Type B pancreatic cell (in vitro differentiated cells): ENCODE results near the gene CDK6. TPM values are rescaled to one million over a fixed set of nuclear protein-coding genes. Genes with fewer than 3 reads are reported as not detected.

Experiments
- DNase-seq: peaks from one replicate; pipeline ENCODE4 v3.0.0; 2021; ENCODE audit warnings: mixed read lengths; ENCODE audit not compliant: unreplicated experiment; ENCODE audit errors: extremely low spot score
- H3K27ac Mint-ChIP-seq: 2 replicates; pipeline ENCODE4 v1.8.0; 2021; ENCODE audit warnings: mild to moderate bottlenecking, mixed read lengths
- H3K27me3 Mint-ChIP-seq: 2 replicates; pipeline ENCODE4 v1.8.0; 2021; ENCODE audit warnings: mixed read lengths
- H3K36me3 Mint-ChIP-seq: 2 replicates; pipeline ENCODE4 v1.8.0; 2021; ENCODE audit warnings: mixed read lengths
- H3K4me1 Mint-ChIP-seq: one replicate; pipeline ENCODE4 v1.8.0; 2021; ENCODE audit warnings: mixed read lengths; ENCODE audit not compliant: unreplicated experiment
- H3K4me3 Mint-ChIP-seq: 2 replicates; pipeline ENCODE4 v1.8.0; 2021; ENCODE audit warnings: mild to moderate bottlenecking, mixed read lengths
- H3K9me3 Mint-ChIP-seq: 2 replicates; pipeline ENCODE4 v1.8.0; 2021; ENCODE audit warnings: mixed read lengths
- total RNA-seq: library from RNA; stranded (reverse); gene quantifications from 2 replicates; pipeline ENCODE4 v1.2.1, GENCODE V29; 2021; ENCODE audit warnings: low replicate concordance
- TF ChIP-seq, protein P1 (sequence below): fragments of 200-600 bp; sonication (generic); conservative IDR thresholded peaks from 2 replicates; pipeline ENCODE4 v1.5.0; 2021; ENCODE audit warnings: antibody characterized with exemption, mild to moderate bottlenecking

CDK6 gene
- total RNA-seq, 1 donor from 2014 or later, result 68.5 TPM

DNA sequence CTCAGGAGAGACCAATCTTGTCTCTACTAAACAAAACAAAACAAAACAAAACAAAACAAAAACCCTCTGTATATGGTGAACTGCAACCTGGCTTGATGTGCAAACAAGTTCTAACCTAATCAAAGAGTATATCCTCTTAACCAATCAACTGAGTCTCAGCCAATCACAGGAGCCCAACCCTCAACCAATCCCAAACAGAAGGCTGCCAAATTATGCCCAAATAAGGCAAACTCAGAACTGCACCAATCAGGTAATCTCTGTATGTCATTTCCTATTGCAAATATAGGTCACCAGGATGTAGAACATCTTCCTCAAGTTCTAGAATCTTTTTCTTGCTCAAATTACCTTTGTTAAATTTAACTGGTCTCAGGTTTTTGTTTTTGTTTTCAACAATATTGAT is 251.4 kb downstream of the CDK6 start:
- TF ChIP-seq, protein P1, sequence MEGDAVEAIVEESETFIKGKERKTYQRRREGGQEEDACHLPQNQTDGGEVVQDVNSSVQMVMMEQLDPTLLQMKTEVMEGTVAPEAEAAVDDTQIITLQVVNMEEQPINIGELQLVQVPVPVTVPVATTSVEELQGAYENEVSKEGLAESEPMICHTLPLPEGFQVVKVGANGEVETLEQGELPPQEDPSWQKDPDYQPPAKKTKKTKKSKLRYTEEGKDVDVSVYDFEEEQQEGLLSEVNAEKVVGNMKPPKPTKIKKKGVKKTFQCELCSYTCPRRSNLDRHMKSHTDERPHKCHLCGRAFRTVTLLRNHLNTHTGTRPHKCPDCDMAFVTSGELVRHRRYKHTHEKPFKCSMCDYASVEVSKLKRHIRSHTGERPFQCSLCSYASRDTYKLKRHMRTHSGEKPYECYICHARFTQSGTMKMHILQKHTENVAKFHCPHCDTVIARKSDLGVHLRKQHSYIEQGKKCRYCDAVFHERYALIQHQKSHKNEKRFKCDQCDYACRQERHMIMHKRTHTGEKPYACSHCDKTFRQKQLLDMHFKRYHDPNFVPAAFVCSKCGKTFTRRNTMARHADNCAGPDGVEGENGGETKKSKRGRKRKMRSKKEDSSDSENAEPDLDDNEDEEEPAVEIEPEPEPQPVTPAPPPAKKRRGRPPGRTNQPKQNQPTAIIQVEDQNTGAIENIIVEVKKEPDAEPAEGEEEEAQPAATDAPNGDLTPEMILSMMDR, result no peak
- Mint-ChIP-seq H3K27me3 (no peaks in the 10 kb centered on the region), H3K36me3 (peaks cover 19% of the 10 kb centered on the region), H3K27ac (peak overlapping the region; percentile 61), H3K4me1 (peaks cover 35% of the 10 kb centered on the region), H3K9me3 (peaks cover 5% of the 10 kb centered on the region), H3K4me3 (no peak overlapping the region)
- no peak for DNase-seq

DNA sequence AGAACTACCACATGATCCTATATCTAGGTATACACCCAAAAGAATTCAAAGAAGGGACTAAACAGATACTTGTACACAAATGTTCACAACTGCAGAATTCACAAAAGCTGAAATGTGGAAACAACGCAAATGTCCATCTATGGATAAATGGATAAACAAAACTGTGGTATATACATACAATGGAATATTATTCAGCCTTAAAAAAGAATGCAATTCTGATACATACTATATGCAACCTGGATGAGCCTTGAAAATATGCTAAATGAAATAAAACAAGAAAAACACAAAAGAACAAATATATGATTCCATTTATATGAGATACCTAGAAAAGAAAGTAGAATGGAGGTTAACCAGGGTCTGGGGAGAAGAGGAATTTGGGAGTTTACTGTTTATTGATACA is 253.4 kb downstream of the CDK6 start:
- Mint-ChIP-seq H3K27me3 (no peaks in the 10 kb centered on the region), H3K9me3 (peaks cover 5% of the 10 kb centered on the region), H3K4me3 (no peak overlapping the region), H3K27ac (no peak overlapping the region), H3K4me1 (peaks cover 21% of the 10 kb centered on the region), H3K36me3 (peaks cover 24% of the 10 kb centered on the region)
- TF ChIP-seq, protein P1, result no peak
- DNase-seq, result no peak

- TF ChIP-seq, protein P1, result no peak
- no peaks in the 10 kb centered on the region for H3K9me3 Mint-ChIP-seq
- no peak overlapping the region for H3K4me3 Mint-ChIP-seq
- H3K4me1 Mint-ChIP-seq, result no peaks in the 10 kb centered on the region
- no peaks in the 10 kb centered on the region for H3K27me3 Mint-ChIP-seq
- no peak for DNase-seq
- no peak overlapping the region for H3K27ac Mint-ChIP-seq
- peaks cover 20% of the 10 kb centered on the region for H3K36me3 Mint-ChIP-seq
Measured at GRCh38 chr7:92576296-92576695, 260.1 kb downstream of the CDK6 start.

DNA sequence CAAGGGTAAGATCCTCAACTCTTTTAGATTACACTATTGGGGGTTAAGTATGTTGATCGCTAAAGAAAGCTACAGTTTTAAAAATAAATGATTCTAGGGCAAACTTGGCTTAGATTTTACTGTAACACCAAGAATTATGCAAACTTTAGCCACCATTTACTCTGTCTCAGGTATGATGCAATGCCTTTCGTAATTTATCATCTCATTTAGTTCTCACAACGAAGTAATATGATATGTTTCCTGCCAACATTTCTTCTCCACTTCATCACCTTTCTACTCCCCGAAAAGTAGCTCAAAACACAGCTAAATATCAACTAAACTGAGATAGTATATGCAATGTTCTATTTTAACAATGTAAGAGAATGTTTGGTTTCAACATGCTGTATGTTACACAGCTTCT is 267.2 kb downstream of the CDK6 start:
- Mint-ChIP-seq H3K9me3 (no peaks in the 10 kb centered on the region), H3K36me3 (peaks cover 17% of the 10 kb centered on the region), H3K27me3 (no peaks in the 10 kb centered on the region), H3K4me3 (no peak overlapping the region), H3K27ac (no peak overlapping the region), H3K4me1 (no peaks in the 10 kb centered on the region)
- DNase-seq, result no peak
- TF ChIP-seq, protein P1, result no peak

GRCh38 chr7:92567460-92567859 is 268.9 kb downstream of the CDK6 start:
- Mint-ChIP-seq H3K27ac (no peak overlapping the region), H3K4me1 (no peaks in the 10 kb centered on the region), H3K4me3 (no peak overlapping the region), H3K27me3 (no peaks in the 10 kb centered on the region), H3K36me3 (peaks cover 23% of the 10 kb centered on the region), H3K9me3 (no peaks in the 10 kb centered on the region)
- no peak for DNase-seq
- TF ChIP-seq, protein P1, result no peak

GRCh38 chr7:92563345-92563744 is 273.0 kb downstream of the CDK6 start:
- H3K36me3 Mint-ChIP-seq, result peaks cover 17% of the 10 kb centered on the region
- TF ChIP-seq, protein P1, result no peak
- H3K4me3 Mint-ChIP-seq, result no peak overlapping the region
- DNase-seq, result no peak
- H3K4me1 Mint-ChIP-seq, result no peaks in the 10 kb centered on the region
- H3K27me3 Mint-ChIP-seq, result no peaks in the 10 kb centered on the region
- H3K9me3 Mint-ChIP-seq, result no peaks in the 10 kb centered on the region
- no peak overlapping the region for H3K27ac Mint-ChIP-seq
